GM12892 (cell line): Measurements from ENCODE around the gene S1PR2.

Source experiments
- POLR2A ChIP-seq: IDR thresholded peaks from 2 replicates; pipeline ENCODE4 v1.6.1; 2011; ENCODE audit warnings: low read depth, low read length, control low read depth
- POLR2AphosphoS5 ChIP-seq: IDR thresholded peaks from 2 replicates; pipeline ENCODE4 v1.6.1; 2011; ENCODE audit warnings: low read depth, low read length, control low read depth

GRCh38 chr19:10226021-10226375, 5.1 kb downstream of the S1PR2 start:
- no peak for TF ChIP-seq POLR2AphosphoS5
- no peak for TF ChIP-seq POLR2A
